Measurements from ENCODE around the gene PKNOX2.
A peak's percentile ranks its signal among the peaks of the same experiment; 100 is the strongest.

The PKNOX2 gene

DNA sequence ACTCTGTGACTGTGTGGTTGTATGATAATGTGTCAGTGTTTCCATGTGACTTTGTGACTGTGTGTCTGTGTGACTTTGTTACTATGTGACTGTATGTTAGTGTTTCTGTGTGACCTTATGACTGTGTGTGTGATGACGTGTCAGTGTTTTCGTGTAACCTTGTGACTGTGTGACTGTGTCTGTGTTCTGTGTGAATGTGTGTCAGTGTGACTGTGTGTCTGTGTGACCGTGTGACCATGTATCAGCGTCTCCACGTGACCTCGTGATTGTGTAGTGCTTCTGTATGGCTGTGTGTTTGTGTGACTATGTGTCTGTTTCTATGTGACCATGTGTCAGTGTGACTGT lies 9.5 kb upstream of the PKNOX2 start:
- no peak for DNase-seq (ENCODE audit: low spot score)

DNA sequence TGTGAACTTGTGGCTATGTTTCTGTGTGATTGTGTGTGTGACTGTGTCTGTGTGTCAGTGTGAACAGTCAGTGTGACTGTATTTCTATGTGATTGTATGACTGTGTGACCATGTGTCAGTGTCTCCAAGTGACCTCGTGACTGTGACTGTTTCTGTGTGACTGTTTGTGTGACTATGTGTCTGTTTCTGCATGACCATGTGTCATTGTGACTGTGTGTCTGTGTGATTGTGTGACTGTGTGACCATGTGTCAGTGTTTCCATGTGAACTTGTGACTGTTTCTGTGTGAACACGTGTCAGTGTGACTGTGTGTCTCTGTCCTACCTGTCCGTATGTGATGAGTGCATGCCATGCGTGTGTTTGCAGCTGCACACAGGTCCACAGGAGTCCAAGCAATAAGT lies 8.8 kb upstream of the PKNOX2 start:
- DNase-seq (ENCODE audit: low spot score), result no peak

DNA sequence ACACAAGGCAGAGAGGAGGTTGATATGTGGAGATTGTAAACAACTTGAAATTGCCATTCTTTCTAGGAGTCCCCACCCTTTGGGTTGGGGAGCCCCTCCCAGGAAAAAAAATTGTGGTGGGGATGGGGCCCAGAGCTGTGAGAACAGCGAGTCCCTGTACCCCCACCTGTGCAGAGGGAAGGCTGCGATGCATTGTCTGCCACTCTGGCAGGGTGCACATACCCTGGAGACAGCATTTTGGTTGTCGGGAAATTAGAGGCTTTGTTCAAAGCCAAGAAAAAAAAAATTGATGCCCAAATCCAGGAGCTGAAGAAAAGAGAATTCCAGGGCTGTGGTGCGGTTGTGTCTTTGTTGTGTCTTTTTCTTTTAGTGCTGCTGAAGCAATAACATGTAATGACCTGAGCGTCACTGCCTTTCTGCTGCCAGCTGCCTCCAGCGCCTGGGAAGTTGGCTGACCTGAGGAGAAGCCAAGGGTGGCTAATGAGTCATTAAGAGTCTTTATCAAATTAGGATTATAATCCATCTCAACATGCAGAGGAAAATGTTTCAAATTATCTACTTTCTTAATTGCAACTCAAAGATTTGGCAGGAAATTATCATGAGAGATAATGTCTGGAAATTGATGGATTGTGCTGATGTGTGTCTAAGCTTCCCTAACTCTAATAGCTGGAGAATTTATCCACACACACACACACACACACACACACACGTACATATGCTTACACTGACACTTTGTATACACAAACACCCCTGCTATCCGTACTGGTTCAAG lies 8.0 kb upstream of the PKNOX2 start:
- DNase-seq (ENCODE audit: low spot score), result no peak

DNA sequence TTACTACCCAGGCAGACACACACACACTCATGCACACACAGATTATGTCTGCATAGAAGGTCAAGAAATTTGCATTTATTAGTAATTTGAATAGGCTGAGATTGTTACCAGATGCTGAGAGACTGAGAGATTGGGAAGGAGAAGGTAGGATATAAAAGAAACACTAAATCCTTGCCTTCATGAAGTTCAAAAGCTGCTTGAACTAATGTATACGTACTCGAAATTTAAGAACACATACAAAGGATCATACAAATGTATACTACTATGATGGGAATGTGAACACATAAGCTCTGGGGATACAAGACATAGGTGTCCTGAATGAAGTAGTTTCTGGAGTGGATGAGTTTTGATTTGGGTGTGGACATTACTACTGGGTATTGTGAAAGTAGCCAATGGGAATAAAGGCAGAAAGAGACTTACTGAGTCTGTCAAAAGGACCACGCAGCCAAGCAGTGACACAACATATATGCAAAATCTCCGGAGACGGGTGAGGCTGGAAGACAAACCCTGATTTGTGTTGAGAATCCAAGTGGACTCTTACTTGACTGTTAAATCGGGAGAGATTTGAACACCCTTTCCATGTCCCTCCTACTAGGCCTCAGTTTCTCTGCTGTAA lies 7.3 kb upstream of the PKNOX2 start:
- no peak for DNase-seq (ENCODE audit: low spot score)

DNA sequence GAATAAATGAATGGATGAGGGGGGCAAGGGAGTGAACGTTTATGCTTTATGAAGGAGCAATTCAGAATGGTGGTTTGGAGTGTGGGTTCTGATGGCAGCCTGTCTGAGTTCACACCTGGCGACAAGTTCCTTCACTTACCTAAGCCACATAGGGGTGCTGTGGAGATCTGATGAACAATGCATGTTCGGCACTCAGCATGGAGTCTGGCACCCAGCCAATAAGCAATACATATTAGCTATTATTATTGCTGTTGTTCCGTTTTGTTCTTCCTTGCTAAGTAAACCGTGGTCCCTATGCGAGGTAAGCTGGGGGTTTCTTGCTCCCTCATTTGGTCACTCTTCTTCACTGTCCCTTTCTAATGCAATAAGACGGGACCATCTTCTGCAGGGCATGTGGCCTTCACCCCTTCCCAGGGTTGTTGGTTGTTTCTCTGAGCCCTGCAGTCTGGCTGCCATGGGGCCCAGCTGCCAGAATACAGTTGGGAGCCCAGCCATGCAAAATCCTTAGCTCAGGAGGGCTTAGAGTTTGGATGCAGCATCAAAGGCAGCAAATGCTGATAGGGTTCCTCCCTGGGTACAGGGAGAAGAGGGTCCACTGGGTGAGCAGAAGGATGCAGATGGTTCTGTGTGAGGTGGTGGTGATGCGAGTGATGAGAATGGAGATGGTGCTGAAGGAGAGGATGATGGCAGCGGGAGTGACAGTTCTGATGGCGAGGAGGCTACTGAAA lies 6.4 kb upstream of the PKNOX2 start:
- no peak for DNase-seq (ENCODE audit: low spot score)

DNA sequence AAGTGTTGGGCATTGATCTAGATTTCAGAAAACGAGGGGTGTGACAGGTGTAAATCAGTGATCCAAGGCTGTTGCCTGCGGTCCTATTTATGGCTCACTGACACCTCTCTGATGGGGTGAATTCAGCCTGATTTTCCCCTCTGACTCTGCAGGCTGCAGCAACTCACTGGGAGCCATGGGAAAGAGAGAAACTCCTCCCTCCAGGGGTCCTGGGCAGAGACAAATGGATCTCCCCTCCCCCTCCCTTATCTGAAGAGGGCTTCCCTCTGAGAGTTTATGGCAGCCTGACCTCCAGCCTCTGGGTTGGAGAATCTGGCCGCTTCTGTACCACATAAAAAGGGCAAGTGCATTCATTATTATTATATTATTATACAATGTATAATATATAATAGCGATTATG lies 1.8 kb upstream of the PKNOX2 start:
- no peak for DNase-seq (ENCODE audit: low spot score)

DNA sequence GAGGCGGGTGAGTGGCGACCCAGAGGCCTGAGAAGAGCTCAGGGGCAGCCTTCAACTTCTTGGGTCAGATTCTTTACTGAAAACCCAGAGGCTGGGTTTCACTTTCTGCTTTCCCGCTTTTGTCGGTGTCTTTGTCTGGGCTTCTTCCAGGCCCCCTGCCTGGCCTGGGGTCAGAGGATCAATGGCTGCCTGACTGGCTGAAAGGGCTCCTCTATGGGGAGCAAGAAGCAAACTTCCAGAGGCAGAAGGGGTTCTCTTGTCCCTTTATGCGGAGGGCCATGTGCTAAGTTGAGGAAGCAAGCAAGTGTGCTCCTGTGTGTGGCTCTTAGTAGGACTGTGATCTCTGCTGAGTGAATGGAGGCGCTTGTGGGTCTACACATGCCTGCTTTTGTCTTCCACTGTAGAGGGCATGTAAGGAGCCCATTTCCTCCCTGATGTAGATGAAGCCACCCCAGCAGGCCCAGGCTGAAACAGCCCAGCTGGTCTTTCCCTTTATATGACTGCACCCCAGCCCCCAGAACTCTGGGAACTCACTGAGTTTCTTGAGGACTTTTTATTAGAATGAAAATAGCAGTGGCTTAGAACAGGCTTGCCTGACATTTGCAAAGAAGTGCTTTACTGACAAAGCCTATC lies 1.0 kb upstream of the PKNOX2 start:
- no peak for DNase-seq (ENCODE audit: low spot score)

DNA sequence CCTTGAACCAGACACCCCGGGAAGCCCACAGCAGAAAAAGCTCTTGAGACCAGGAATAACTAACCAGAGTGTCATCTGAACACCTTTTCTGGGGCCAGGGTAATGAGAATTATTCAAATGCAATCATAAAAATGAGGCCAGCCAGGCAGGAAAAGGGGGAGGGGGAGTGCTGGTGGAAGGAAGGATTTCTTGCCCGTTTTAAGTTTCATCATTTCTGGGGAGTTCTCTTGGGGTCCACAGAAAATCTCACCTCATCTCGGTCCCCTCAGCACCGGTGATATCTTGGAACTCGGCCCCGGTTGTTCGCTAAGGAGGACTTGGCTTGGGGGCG lies 495 bp upstream of the PKNOX2 start:
- no peak for DNase-seq (ENCODE audit: low spot score)

DNA sequence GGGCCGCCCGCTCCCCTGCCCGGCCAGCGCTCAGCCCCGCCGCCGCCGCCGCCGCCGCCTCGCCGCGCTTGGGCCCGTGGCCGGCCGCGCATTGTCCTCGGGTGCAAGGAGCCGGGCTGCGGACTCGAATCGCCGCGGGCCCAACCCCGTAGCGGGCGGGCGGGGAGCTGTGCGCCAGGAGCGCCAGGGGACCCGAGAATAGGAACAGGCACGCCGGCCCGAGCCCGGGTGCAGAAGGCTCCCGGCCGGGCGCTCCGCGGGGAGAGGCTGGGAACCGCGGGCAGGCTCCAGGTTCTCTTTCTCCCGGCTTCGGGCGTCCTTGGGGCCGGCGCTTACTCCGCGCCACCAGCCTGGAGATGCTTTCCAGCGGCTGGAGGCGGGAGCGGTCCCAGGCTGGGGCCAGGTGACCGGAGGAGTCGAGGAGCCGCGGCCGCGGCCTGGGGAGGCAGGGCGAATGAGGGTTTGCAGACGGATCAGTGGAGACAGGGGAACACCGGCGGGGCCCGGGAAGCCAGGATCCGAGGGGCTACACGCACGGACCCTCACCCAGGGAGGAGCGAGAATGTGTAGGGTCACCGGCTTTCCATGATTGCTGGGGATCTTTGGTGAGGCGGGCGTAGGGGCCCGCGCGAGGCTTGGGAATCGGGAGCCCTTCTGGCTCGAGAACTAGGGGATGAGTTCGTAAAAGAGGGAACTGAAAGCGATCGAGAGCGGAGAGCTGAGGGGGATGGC lies 726 bp downstream of the PKNOX2 start:
- DNase-seq (ENCODE audit: low spot score), result peak; percentile 42

DNA sequence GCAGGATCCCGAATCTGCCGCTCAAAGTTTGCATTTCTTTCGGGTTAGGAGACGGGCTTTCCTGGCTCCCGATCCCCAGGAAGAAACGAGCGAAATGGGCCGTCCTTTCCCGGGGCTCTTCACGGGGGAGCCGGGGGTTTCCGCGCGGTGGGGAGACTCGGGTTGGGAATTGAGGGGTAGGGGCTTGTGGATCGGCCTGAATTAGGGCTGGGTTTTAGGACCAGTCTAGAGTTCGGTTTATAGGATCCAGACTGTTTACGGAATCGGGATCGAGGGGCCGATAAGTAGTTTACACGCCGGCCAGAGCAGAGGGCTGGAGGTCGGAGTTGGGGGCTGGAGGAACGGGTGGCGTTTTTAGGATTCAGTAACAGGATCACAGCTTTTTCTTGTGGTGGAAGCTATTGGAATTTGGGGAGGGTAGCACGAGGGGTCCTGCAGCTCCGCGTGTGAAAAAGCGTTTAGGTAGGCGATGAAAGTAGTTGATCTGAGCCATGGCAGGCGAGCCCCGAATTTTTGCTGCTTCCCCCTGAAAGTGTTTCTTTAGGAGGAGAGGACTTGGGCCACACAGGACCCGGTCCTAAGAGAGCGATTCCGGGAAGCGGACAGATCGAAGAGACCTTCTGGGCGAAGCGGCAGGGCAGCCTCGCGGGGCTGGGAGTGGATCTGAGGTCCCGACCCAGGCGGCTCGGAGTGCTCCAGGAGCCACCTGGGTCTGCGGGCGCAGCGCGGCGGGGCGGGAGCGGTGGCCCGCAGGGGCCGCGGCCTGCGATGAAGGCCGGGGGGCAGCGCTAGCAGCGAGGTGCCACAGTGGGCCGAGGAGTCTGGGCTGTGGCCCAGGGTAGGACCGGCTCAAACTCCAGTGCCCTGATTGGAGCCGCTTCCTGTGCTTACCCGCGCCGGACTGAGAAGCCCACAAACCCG lies 1.6 kb downstream of the PKNOX2 start:
- DNase-seq (ENCODE audit: low spot score), result no peak

DNA sequence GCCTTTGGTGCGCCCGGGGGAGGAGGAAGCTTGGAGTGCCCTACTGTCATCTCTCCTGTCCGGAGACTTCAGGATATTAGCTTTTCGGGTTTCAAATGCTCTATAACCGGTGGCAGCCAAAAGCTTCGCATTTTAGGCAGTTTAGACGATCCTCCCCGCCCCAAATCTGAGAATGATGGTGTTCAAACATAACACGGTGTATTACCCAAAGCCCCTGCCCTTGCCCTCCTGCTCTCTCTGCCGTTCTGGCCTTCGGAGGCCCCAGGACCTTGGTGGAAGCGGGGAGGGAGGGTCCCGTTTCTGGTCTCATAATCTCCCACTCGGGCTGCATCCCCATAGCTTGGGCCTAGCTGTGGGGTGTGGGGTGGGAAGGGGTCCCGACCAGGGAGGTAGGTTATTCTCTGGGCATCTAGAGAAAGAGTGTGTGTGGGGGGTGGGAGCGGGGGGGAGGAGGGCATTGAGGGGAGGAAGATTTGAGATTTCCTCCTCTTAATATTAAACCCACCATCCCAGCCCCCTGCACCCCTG lies 2.3 kb downstream of the PKNOX2 start:
- DNase-seq (ENCODE audit: low spot score), result no peak

DNA sequence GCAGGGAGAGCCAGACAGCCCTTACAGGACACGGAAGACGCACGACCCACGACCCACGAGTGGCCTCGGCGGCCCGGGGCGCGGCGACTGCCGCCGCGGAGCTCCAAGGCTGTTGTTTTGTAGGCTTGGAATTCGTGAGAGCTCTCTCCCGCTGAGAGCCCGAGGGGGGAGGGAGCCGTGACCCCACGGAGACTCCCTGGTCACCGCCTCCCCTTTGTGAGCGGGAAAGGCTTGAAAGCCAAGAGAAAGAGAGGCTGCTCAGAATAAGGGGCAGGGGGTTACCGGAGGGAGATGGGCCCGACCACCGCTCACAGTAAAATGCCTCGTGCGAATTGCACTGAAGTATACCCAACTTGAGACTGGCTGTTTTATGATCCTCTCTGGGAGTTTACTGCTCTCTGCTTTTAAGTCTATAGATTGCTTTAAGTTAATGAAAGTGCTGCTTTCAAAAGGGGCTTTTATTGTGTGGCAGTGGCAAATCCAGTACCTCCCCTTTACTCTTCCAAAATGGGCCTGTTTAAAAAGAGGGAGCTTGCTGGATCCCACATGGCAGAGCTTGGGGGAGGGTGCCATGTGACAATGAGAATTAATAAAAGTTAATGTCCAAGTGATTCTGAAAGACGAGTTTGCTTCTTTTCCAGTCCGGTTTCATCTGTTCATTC lies 2.9 kb downstream of the PKNOX2 start:
- no peak for DNase-seq (ENCODE audit: low spot score)

DNA sequence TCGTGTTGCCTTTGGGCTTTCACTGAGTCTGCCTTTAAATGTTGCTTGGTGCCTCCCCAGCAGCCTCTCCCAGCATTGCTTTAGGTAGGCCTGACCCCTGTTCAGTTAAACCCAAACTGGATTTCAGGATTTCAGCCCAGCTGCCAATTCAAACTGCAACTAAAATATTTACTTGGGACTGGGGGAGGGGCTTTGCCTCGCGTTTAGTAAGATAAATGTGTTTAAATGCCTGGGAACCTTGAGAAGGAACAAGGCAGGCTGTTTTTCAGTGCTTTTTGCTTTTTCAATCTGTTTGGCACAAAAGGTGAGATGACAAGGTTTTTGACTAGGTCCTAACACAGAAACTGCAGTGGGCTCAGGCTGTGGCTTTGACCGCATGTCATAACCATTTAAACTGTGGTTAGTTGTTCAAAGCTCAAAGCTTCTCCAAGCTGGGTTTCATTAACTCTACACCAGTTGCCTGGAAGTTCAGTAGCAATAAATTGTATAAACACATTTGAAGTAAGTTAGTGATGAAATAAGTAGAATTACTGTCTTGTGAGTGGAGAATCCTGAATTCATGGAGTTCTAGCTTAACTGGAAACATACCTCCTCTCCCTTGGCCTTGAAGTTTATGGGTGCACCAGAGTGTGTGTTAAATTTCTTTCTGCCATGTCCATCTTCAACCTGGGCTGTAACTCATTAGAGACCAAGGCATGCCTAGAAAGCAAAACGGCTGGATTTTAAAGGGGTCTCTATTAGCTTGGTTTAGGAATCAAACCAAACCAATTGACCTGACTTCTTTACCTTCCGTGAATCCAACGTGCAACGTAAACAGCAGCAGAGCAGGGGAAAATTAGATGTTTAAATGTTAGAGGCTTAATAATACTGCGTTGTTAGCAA lies 3.6 kb downstream of the PKNOX2 start:
- no peak for DNase-seq (ENCODE audit: low spot score)

DNA sequence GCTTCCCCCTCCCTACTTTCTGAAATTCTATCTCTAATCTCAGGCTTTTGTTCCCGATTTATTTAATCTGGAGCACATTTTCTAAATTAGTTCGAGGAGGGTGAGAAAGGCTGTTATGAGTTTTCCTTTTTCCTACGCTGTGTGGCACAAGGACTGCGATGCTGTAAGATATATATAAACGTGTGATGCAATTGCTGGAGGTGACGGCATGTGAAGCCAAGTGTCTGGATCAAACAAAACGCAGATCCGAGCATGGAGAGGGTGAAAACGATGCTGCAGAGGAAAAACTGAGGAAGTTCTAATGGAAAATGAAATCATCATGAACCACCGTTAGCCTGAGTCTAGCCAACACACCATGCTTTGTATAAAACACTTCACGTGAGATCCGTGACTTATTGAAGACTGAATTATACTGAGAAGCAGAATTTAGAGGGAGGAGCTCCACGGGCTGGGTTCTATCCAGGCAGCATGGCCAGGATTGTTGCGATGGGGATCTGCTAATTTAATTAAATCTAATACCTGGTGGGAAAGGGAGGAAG lies 4.4 kb downstream of the PKNOX2 start:
- no peak for DNase-seq (ENCODE audit: low spot score)

DNA sequence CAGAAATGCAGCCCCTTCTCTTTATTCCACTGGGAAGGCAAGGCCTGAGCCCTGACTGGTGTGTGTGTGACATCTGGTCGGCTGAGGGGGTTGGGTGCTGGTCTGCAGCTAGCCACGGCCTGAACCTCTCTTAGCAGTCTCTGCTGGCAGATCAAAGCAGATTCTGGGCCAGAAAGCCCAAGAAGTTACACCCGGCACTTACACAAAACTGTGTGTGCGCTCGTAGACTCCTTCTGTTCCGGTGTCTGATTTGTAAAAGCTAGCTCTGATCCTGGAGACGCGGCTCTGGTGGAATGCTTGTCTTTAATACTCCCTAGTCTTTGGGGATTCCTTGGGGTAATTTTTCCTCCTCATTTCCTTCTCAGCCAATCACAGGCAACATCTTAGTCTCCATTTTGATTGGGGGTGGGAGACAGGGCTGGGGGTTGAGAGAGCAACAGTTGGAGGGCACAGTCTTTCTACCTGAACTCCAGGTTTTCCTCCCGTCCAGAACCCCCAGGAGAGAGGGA lies 5.5 kb downstream of the PKNOX2 start:
- DNase-seq (ENCODE audit: low spot score), result no peak

DNA sequence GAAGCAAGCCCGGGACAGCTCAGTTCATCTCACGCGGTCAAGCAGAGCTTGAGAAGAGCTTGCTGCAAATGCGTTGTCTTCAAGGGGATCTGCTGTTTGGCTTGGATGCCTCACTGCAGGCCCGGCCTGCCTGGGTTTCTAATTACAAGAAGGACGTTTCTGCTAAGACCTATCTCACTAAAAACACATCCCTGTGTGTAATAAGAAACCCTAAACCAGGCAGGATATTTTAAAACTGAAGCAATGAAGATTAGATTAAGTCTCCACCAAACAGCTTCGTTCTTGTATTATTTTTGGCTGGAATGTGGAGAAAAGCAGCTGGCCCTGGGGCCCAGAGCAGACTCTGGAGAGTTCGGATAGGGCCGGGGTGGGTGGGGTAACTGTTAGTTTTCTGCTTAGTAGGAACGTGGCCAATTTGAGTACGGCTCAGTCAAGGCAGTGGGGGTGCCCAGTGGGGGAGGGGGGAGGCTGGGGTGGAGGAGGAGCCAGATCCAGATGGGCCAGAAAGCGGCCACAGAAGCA lies 6.0 kb downstream of the PKNOX2 start:
- DNase-seq (ENCODE audit: low spot score), result no peak

DNA sequence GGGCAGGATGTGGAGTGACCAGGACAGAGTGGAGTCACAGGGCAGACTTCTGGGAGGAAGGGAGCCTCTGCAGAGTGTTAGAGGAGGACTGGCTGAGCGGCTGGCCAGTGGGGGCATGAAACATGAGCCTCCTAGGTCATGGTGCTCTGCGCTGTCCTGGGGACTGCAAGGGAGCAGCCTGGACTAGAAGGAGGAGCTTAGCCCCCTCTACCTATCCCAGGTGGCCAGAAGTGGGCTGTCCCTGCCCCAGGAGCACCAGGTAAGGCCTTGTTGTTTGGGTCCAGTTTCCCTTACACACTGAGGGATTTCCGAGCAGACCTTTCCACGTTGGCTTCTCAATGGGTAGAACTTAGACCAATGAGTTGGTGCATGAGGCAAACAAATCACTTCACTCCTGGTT lies 7.4 kb downstream of the PKNOX2 start:
- DNase-seq (ENCODE audit: low spot score), result no peak

DNA sequence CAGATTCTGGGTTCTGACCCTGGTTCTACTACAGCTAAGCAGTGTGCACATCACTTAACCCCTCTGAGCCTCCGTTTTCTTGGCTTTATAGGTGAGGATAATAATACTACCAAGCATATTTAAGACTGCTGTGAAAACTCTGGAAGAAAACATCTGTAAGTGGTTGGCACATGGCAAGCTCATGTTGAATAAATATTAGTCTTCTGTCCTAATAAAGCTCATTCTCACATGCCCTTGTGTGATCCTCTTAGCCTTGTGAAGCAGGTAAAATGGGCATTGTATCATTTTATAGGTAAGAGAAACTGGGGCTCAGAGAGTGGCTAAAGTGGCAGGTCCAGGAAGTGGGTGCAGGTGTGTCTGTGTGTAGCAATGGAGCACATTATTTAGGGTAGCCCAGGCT lies 8.5 kb downstream of the PKNOX2 start:
- no peak for DNase-seq (ENCODE audit: low spot score)

DNA sequence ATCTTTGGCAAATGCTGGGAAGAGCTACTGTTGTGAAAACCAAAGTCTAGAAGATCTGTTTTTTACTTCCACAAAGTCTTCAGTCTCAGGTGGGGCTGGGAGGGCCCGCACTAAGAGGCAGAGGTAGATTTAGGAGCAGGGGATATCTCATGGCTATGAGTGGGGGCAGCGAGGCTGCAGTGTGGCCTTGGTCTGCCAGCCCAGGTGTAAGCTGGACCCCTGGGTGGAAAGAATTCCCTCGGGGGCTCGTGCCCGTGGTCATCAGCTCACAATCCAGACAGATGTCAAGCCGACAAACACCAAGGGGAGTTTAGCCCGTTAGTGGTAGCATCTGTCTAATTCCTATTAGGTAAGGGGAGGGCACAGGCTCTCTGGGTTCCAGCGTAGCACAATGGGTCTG lies 9.0 kb downstream of the PKNOX2 start:
- DNase-seq (ENCODE audit: low spot score), result no peak

Data from germinal center (tissue), 1 donor.